GM12878 (cell line): ENCODE measurements around the gene NKD1. TPM values are rescaled to one million over a fixed set of nuclear protein-coding genes. Genes with fewer than 3 reads are reported as not detected.

Experiments
- ATAC-seq: fragments of 200-7000 bp; cut with Tn5 transposase; 3 replicates; pipeline ENCODE4 v1.9.1; 2020; ENCODE audit warnings: mild to moderate bottlenecking, moderate library complexity
- BruUV-seq: library from RNA; stranded (reverse); fragments of 400-500 nt; replicated peaks from 2 replicates; lab custom pipeline; 2021; lab: Mats Ljungman, UMichigan
- CTCF ChIA-PET: fragments of 300-600 bp; sonication (Branson Sonifier 250); formaldehyde crosslinking; extraction: SDS; loops from one replicate; lab custom pipeline; 2021; ENCODE audit warnings: inconsistent platforms; lab: Yijun Ruan, JAX
- POLR2A ChIA-PET: fragments of 350-600 bp; formaldehyde crosslinking; extraction: SDS; loops from one replicate; lab custom pipeline; 2021; ENCODE audit warnings: inconsistent platforms; lab: Charles Lee
- RAD21 ChIA-PET: fragments of 300-600 bp; sonication (Branson Sonifier 250); formaldehyde crosslinking; loops from one replicate; lab custom pipeline; 2023; ENCODE audit warnings: antibody characterized with exemption; ENCODE audit not compliant: unreplicated experiment; lab: Charles Lee
- SMC1A ChIA-PET: fragments of 300-600 bp; sonication (Branson Sonifier 250); formaldehyde crosslinking; loops from one replicate; lab custom pipeline; 2023; ENCODE audit not compliant: unreplicated experiment, uncharacterized antibody; lab: Charles Lee
- DNase-seq: peaks from one replicate; pipeline ENCODE4 v3.0.0-alpha.2; 2011; ENCODE audit warnings: low read depth, low spot score
- FAIRE-seq: peaks from 3 replicates; lab custom pipeline; 2011; peaks lifted over from hg19 to GRCh38; lab: Jason Lieb, UNC
- H2AFZ ChIP-seq: 2 replicates; pipeline ENCODE4 v1.6.0; 2011; ENCODE audit warnings: low read depth, low read length, control low read depth; ENCODE audit not compliant: control insufficient read depth
- H3K27ac ChIP-seq: 2 replicates; pipeline ENCODE4 v1.5.1; 2011; ENCODE audit warnings: control low read depth; ENCODE audit not compliant: control insufficient read depth, insufficient read depth
- H3K27me3 ChIP-seq, 2 experiments: replicated peaks in 1 of 2; 2 replicates each; pipeline versions ENCODE4 v1.6.0 to v1.6.1; 2011; ENCODE audit warnings: low read length in 1 of 2; ENCODE audit not compliant: control insufficient read depth in 2 of 2, insufficient read depth in 2 of 2
- H3K36me3 ChIP-seq, 2 experiments: 2 replicates each; pipeline ENCODE4 v1.5.1; 2011; ENCODE audit warnings: low read length in 1 of 2; ENCODE audit not compliant: control insufficient read depth in 2 of 2, insufficient read depth in 2 of 2
- H3K4me1 ChIP-seq: 2 replicates; pipeline ENCODE4 v1.6.1; 2011; ENCODE audit warnings: mild to moderate bottlenecking, low read length, moderate library complexity, mixed read lengths; ENCODE audit not compliant: control insufficient read depth, insufficient read depth
- H3K4me2 ChIP-seq: 2 replicates; pipeline ENCODE4 v1.6.0; 2011; ENCODE audit warnings: control low read depth; ENCODE audit not compliant: control insufficient read depth, insufficient read depth
- H3K4me3 ChIP-seq: fragments of 200-600 bp; sonication (generic); 2 replicates; pipeline ENCODE4 v1.5.1; 2016
- H3K79me2 ChIP-seq: 2 replicates; pipeline ENCODE4 v1.6.0; 2011; ENCODE audit warnings: low read length; ENCODE audit not compliant: control insufficient read depth, insufficient read depth
- H3K9ac ChIP-seq: 2 replicates; pipeline ENCODE4 v1.8.0; 2011; ENCODE audit warnings: low read length, control low read depth, mixed read lengths; ENCODE audit not compliant: control insufficient read depth, insufficient read depth
- H3K9me3 ChIP-seq: replicated peaks from 3 replicates; pipeline ENCODE4 v1.5.1; 2011; ENCODE audit warnings: mild to moderate bottlenecking, low read length; ENCODE audit not compliant: control insufficient read depth, insufficient read depth
- H4K20me1 ChIP-seq: 2 replicates; pipeline ENCODE4 v1.6.0; 2011; ENCODE audit not compliant: control insufficient read depth, insufficient read depth
- CBX5 ChIP-seq: sonication (generic); IDR thresholded peaks from 2 replicates; pipeline ENCODE4 v1.6.1; 2016; ENCODE audit warnings: low read depth, moderate library complexity, mild to moderate bottlenecking, inconsistent platforms
- CHD1 ChIP-seq: IDR thresholded peaks from 2 replicates; pipeline ENCODE4 v1.6.1; 2012; ENCODE audit warnings: low read depth, low read length, improper control_type of control experiment
- MTA3 ChIP-seq: IDR thresholded peaks from 2 replicates; pipeline ENCODE4 v1.6.1; 2012; ENCODE audit warnings: low read length, inconsistent platforms, borderline replicate concordance
- MYC ChIP-seq: IDR thresholded peaks from 2 replicates; pipeline ENCODE4 v1.6.1; 2011; ENCODE audit warnings: mild to moderate bottlenecking, low read length, moderate library complexity, inconsistent platforms; ENCODE audit not compliant: insufficient read depth, insufficient replicate concordance, insufficient read length, severe bottlenecking
- NFYB ChIP-seq: IDR thresholded peaks from 2 replicates; pipeline ENCODE4 v1.6.1; 2011; ENCODE audit warnings: low read depth, mild to moderate bottlenecking, low read length, improper control_type of control experiment, moderate library complexity; ENCODE audit not compliant: insufficient read depth
- PRDM15 ChIP-seq: fragments of 450-650 bp; formaldehyde crosslinking; IDR thresholded peaks from 2 replicates; pipeline ENCODE4 v1.4.0; 2020; ENCODE audit warnings: mild to moderate bottlenecking, moderate library complexity
- ZSCAN29 ChIP-seq: fragments of 450-650 bp; IDR thresholded peaks from 2 replicates; pipeline ENCODE4 v1.6.1; 2017; ENCODE audit warnings: mild to moderate bottlenecking, moderate library complexity
- WGBS: methylation state at CpG from one replicate; pipeline ENCODE4 v1.1.6; 2016; ENCODE audit warnings: low lambda C conversion rate; ENCODE audit not compliant: insufficient replicate concordance, insufficient coverage; ENCODE audit errors: missing lambda C conversion rate; 5-methylcytosine and 5-hydroxymethylcytosine counted together
- in situ Hi-C: fragments of 300-500 bp; cut with MboI; formaldehyde crosslinking; loops from 9 replicates; pipeline ENCODE4 v1.14.3; 2018; ENCODE audit warnings: mixed read lengths
- intact Hi-C: fragments of 100-400 bp; cut with micrococcal nuclease; formaldehyde crosslinking; loops from one replicate; pipeline ENCODE4 v1.14.2; 2022; ENCODE audit not compliant: unreplicated experiment
- polyA plus RNA-seq, 11 experiments: library from polyadenylated mRNA; depleted of rRNA in 4 of 11; unstranded in 6 of 11; stranded (reverse) in 5 of 11; fragments of >200 nt; fragmentation: Nextera tagmentation in 4 of 11; fragmentation: Illumina TruSeq in 1 of 11; extraction: Ambion mirVana in 4 of 11; extraction: Trizol in 1 of 11; gene quantifications; 1 replicate in 1 of 11; 2 replicates in 10 of 11; pipeline versions ENCODE4 v1.2.1 to v1.2.3, GENCODE V29; 2011 to 2016; ENCODE audit warnings: inconsistent platforms in 2 of 11, missing spikeins in 2 of 11, low read depth in 1 of 11
- total RNA-seq, 4 experiments: library from RNA; depleted of rRNA in 3 of 4; stranded (reverse); fragments of >200 nt in 3 of 4; fragmentation: Illumina TruSeq in 1 of 4; extraction: Trizol in 1 of 4; gene quantifications; 2 replicates each; pipeline versions ENCODE4 v1.2.1 to v1.2.3, GENCODE V29; 2013 to 2021
- TF ChIP-seq, protein P1 (sequence below): fragments of 450-650 bp; IDR thresholded peaks from 2 replicates; pipeline ENCODE4 v1.6.1; 2017; ENCODE audit warnings: borderline replicate concordance
- TF ChIP-seq, protein P2 (sequence below): IDR thresholded peaks from 2 replicates; pipeline ENCODE4 v1.6.1; 2011; ENCODE audit warnings: borderline replicate concordance, low read depth, mild to moderate bottlenecking, moderate library complexity, low read length; ENCODE audit not compliant: insufficient read depth, poor library complexity, severe bottlenecking

NKD1 gene
- total and polyA plus RNA-seq, 10 of the 15 experiments (the other 5 are each of a cell fraction or from before 2014, with no cell fraction given): under 0.01 to 0.49 (median 0.04) TPM; not detected in 2

DNA sequence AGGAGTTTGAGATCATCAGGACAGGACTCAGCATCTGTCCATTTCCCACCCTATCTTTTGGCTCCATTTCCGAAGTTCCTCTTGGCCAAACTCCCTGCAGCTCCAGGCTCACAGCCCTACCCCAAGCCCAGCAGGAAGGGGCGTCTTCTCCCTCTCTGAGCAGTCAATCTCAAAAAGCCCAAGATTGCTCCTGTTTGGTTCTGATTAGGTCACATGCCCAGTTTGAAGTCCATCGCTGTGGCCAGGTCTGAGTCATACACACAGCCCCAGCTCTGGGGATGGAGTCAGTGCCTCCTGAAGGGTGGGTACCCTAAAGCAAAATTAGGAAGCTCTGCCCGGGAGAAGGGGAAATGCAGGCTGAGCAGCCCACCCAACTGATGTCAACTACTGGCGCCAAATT, 109.0 kb downstream of the NKD1 start (continued):
- no peak for TF ChIP-seq PRDM15 (CRISPR knock-in tag)
- TF ChIP-seq, all 136 proteins: peak for 0

- RAD21 ChIA-PET: interaction anchor here (0.7 to 29.0 kb wide), 3 partner anchors 87 to 153 kb away, joined by 3 to 578 read pairs (median 3); partner anchors contain the start of gene CYLD
- SMC1A ChIA-PET: interaction anchor here (0.9 to 3.3 kb wide), 4 partner anchors 145 to 338 kb away, joined by 3 to 9 read pairs (median 4); no protein-coding TSS in a partner anchor
- H3K36me3 ChIP-seq: no peaks in the 10 kb centered on the region
- DNase-seq (no peak), ATAC-seq (no peak), FAIRE-seq (no peak)
- POLR2A ChIA-PET: interaction anchor here (1.1 kb wide), 1 partner anchor 87 kb away, joined by 3 read pairs; no protein-coding TSS in a partner anchor
- intact Hi-C loops: no loop called here
- no peaks in the 10 kb centered on the region for H4K20me1 ChIP-seq
- H3K27ac ChIP-seq: no peak overlapping the region
- WGBS: 45% methylated on average over 5 of the region's 5 CpGs
- H2AFZ ChIP-seq: no peak overlapping the region
- TF ChIP-seq, protein P1, sequence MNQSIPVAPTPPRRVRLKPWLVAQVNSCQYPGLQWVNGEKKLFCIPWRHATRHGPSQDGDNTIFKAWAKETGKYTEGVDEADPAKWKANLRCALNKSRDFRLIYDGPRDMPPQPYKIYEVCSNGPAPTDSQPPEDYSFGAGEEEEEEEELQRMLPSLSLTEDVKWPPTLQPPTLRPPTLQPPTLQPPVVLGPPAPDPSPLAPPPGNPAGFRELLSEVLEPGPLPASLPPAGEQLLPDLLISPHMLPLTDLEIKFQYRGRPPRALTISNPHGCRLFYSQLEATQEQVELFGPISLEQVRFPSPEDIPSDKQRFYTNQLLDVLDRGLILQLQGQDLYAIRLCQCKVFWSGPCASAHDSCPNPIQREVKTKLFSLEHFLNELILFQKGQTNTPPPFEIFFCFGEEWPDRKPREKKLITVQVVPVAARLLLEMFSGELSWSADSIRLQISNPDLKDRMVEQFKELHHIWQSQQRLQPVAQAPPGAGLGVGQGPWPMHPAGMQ: no peak
- TF ChIP-seq MTA3: no peak
- TF ChIP-seq CHD1: no peak
- no peak for TF ChIP-seq MYC
- TF ChIP-seq NFYB: no peak
- no peak for TF ChIP-seq CBX5
- no peak for TF ChIP-seq ZSCAN29
- TF ChIP-seq, protein P2, sequence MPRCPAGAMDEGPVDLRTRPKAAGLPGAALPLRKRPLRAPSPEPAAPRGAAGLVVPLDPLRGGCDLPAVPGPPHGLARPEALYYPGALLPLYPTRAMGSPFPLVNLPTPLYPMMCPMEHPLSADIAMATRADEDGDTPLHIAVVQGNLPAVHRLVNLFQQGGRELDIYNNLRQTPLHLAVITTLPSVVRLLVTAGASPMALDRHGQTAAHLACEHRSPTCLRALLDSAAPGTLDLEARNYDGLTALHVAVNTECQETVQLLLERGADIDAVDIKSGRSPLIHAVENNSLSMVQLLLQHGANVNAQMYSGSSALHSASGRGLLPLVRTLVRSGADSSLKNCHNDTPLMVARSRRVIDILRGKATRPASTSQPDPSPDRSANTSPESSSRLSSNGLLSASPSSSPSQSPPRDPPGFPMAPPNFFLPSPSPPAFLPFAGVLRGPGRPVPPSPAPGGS: no peak
- H3K4me3 ChIP-seq: no peak overlapping the region
- BruUV-seq: no TSS peak
- H3K79me2 ChIP-seq: no peaks in the 10 kb centered on the region
- H3K4me1 ChIP-seq: no peaks in the 10 kb centered on the region
- in situ Hi-C loops: no loop called here
- CTCF ChIA-PET: interaction anchor here (0.8 to 1.0 kb wide), 3 partner anchors 9 to 147 kb away, joined by 3 read pairs; no protein-coding TSS in a partner anchor
- H3K4me2 ChIP-seq: no peak overlapping the region
- no peaks in the 10 kb centered on the region; a peak in 2 of 4 replicates for H3K27me3 ChIP-seq
- no peaks in the 10 kb centered on the region for H3K9me3 ChIP-seq
- H3K9ac ChIP-seq: no peak overlapping the region
Measured at GRCh38 chr16:50659806-50660205, 111.6 kb downstream of the NKD1 start.
